Esophagus muscularis mucosa (tissue), 4 donors: ENCODE data around the gene OR51D1. TPM values are rescaled to one million over a fixed set of nuclear protein-coding genes. Genes with fewer than 3 reads are reported as not detected.

ENCODE experiments used
- DNase-seq: peaks from one replicate; pipeline ENCODE4 v3.0.0-alpha.2; 2017; ENCODE audit errors: extremely low spot score
- H3K27ac ChIP-seq, 4 donors: fragments of 200-600 bp; sonication (generic); replicated peaks in 1 of 4; 1 replicate in 3 of 4; 2 replicates in 1 of 4; pipeline ENCODE4 v1.5.1; 2016 to 2019; ENCODE audit warnings: mild to moderate bottlenecking in 1 of 4
- H3K27me3 ChIP-seq, 4 donors: fragments of 200-600 bp; sonication (generic); one replicate each; pipeline versions ENCODE4 v1.5.1 to v1.6.0; 2016 to 2019
- H3K36me3 ChIP-seq, 4 donors: fragments of 200-600 bp; sonication (generic); one replicate each; pipeline ENCODE4 v1.5.1; 2016 to 2019
- H3K4me1 ChIP-seq, 4 donors: fragments of 200-600 bp; sonication (generic); one replicate each; pipeline ENCODE4 v1.5.1; 2016 to 2019
- H3K4me3 ChIP-seq, 4 donors: fragments of 200-600 bp; sonication (generic); 1 replicate in 2 of 4; 2 replicates in 2 of 4; pipeline ENCODE4 v1.5.1; 2016 to 2019; ENCODE audit warnings: mild to moderate bottlenecking in 4 of 4, moderate library complexity in 1 of 4
- H3K9me3 ChIP-seq, 4 donors: fragments of 200-600 bp; sonication (generic); 1 replicate in 3 of 4; 2 replicates in 1 of 4; pipeline ENCODE4 v1.5.1; 2016 to 2019
- EP300 ChIP-seq: sonication (generic); formaldehyde crosslinking; IDR thresholded peaks from one replicate; pipeline ENCODE4 v1.6.1; 2017; ENCODE audit warnings: antibody characterized with exemption
- POLR2A ChIP-seq: fragments of 450-650 bp; IDR thresholded peaks from one replicate; pipeline ENCODE4 v1.6.1; 2017; ENCODE audit warnings: antibody characterized with exemption, moderate library complexity, mild to moderate bottlenecking, low read depth
- POLR2AphosphoS5 ChIP-seq, 2 donors: sonication (generic); formaldehyde crosslinking; IDR thresholded peaks; one replicate each; pipeline ENCODE4 v1.6.1; 2017; ENCODE audit warnings: antibody characterized with exemption in 2 of 2
- WGBS: methylation state at CpG from one replicate; pipeline ENCODE4 v1.1.5; 2018; 5-methylcytosine and 5-hydroxymethylcytosine counted together
- intact Hi-C: fragments of 100-400 bp; cut with DNase I; formaldehyde crosslinking; loops from one replicate; pipeline ENCODE4 v1.15.1; 2023
- total RNA-seq, 4 donors: library from RNA; depleted of rRNA; stranded (reverse); fragments of >200 nt; gene quantifications; one replicate each; pipeline versions ENCODE4 v1.1.0 to v1.2.1, GENCODE V29; 2016
- TF ChIP-seq, protein P1 (sequence below), 3 experiments: fragments of 200-600 bp in 2 of 3; fragments of 450-650 bp in 1 of 3; sonication (generic) in 2 of 3; IDR thresholded peaks; one replicate each; pipeline ENCODE4 v1.5.1; 2017 to 2019; ENCODE audit warnings: antibody characterized with exemption in 3 of 3, mild to moderate bottlenecking in 2 of 3, moderate library complexity in 1 of 3

The OR51D1 gene
- total RNA-seq, 4 donors from 2014 or later = not detected

DNA sequence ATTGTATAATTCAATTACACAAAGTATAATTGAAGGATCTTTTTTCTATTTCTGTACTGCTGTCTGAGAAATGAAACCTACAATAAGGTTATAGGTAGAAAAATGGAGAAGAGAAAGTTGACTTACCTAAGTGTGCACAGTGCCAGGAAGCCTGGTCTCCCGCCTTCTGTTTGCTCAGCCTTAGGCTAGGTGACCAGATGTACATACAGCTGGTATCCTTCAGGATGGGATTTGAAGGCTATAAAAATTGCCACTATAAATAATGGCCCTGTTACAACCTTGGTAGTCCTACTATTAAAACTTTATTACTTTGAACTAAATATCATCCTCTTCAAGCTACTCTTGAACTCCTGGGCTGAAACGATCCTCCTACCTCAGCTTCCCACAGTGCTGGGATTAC is 40.7 kb downstream of the OR51D1 start:
- no peaks in the 10 kb centered on the region for H3K36me3 ChIP-seq
- WGBS = 84% methylated on average over 2 of the region's 2 CpGs
- H3K9me3 ChIP-seq = no peaks in the 10 kb centered on the region
- intact Hi-C loops = no loop called here
- no peak overlapping the region for H3K27ac ChIP-seq
- H3K27me3 ChIP-seq = no peaks in the 10 kb centered on the region
- TF ChIP-seq EP300 (no peak), POLR2AphosphoS5 (IDR thresholded peaks at IDR 0.05) (no peak), POLR2A (no peak)
- TF ChIP-seq, protein P1, sequence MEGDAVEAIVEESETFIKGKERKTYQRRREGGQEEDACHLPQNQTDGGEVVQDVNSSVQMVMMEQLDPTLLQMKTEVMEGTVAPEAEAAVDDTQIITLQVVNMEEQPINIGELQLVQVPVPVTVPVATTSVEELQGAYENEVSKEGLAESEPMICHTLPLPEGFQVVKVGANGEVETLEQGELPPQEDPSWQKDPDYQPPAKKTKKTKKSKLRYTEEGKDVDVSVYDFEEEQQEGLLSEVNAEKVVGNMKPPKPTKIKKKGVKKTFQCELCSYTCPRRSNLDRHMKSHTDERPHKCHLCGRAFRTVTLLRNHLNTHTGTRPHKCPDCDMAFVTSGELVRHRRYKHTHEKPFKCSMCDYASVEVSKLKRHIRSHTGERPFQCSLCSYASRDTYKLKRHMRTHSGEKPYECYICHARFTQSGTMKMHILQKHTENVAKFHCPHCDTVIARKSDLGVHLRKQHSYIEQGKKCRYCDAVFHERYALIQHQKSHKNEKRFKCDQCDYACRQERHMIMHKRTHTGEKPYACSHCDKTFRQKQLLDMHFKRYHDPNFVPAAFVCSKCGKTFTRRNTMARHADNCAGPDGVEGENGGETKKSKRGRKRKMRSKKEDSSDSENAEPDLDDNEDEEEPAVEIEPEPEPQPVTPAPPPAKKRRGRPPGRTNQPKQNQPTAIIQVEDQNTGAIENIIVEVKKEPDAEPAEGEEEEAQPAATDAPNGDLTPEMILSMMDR (IDR thresholded peaks at IDR 0.05) = no peak
- DNase-seq = no peak
- peaks cover 0 to 14% (median 2%) of the 10 kb centered on the region in 4 donors for H3K4me1 ChIP-seq
- H3K4me3 ChIP-seq = no peak overlapping the region

DNA sequence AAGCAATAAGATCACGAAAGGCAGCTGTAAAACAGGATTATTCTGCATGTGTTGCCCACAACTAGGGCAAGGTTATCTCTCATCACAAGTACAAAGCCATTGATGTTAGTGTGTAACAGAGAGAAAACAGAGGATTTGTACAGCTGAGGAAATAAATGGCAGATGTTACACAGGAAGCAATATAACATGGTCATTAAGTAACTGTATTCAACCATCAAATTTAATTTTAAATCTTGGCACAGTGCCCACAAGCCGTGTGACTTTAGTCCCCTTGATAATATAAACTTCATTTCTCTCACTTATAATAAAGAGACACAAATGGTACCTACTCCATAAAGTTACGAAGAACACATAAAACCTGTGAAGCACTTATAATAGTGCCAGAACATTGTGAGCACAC is 43.1 kb downstream of the OR51D1 start:
- no peak for DNase-seq
- Histone ChIP-seq H3K4me1 (peaks cover 0 to 11% (median 0%) of the 10 kb centered on the region in 4 donors), H3K9me3 (no peaks in the 10 kb centered on the region), H3K4me3 (no peak overlapping the region), H3K27ac (no peak overlapping the region), H3K27me3 (no peaks in the 10 kb centered on the region), H3K36me3 (no peaks in the 10 kb centered on the region)
- no peak for TF ChIP-seq POLR2A
- TF ChIP-seq EP300 = no peak
- TF ChIP-seq, protein P1 (IDR thresholded peaks at IDR 0.05) = no peak
- TF ChIP-seq POLR2AphosphoS5 (IDR thresholded peaks at IDR 0.05) = no peak
- 50% methylated on average over 3 of the region's 3 CpGs for WGBS
- intact Hi-C loops = no loop called here

DNA sequence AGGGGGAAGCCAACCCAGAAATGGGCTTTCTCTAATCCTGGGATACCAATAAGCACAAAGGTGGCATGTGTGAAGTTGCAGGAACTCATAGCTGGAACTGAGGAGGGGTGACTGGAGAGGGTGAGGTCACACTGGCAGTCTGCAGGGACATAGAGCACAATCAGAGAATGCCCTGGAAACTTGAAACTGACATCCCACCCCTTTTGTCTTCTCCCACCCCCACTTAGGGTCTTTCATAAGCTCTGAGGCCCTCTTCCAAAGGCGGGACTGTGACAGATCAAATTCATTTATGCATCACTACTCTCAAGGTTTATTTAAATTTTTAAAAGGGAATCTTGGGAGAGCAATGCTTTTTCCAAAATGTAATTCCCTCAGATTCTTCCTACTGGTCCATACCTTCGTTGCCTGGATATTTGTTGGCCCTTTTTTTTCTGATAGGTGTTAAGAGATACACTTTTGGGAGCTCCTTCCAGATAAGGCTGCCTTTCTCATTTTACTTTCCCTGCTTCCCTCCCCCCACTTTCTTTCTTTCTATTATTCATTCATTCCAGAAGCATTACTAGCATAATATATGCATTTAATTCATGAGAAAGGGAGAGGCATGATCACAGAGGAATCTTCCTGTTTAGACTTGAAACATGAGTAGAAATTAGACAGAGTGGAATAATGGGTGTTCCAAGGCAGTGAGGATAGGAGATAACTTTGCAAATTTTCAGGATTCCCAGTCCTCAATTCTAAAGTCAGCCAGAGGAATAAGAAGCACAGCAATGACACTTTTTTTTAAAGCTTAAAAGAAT is 45.5 kb downstream of the OR51D1 start:
- no peak for DNase-seq
- H3K4me3 ChIP-seq = no peak overlapping the region

DNA sequence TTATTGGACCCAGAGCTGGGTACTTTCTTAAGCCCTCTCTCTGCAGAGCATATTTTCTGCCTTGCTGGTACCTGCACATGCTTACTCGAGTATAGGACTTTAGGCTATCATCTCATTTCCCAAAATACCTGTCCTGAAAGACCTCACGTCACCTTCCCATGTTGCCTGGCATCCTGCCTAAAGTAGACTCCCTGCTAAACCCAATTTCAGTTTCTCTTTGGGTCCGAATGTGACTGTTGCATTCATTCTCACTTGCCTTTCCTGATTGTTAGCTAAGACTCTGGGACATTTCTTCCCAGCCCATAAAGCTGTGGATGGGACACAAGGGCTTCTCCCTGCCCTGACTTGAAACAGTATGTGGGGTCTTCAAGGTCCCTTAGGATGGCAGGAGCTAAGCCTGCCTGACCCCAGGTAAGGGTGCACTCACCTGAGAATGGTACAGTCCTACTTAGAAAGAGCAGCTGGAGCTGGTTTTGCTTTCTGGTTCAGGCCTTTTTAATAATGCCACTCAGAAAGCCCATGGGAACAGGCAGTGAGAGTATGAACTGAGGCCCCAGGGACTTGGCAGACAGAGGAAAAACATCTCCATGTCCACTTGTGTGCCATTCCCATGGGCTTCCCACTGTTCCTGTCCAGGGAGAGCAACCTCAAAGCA is 47.5 kb downstream of the OR51D1 start:
- intact Hi-C loops = no loop called here
- Histone ChIP-seq H3K27me3 (no peaks in the 10 kb centered on the region), H3K36me3 (no peaks in the 10 kb centered on the region), H3K4me3 (no peak overlapping the region), H3K27ac (no peak overlapping the region), H3K9me3 (no peaks in the 10 kb centered on the region), H3K4me1 (no peaks in the 10 kb centered on the region)
- TF ChIP-seq POLR2A (no peak), POLR2AphosphoS5 (IDR thresholded peaks at IDR 0.05) (no peak), EP300 (no peak)
- TF ChIP-seq, protein P1 (IDR thresholded peaks at IDR 0.05) = no peak
- 79% methylated on average over 3 of the region's 3 CpGs for WGBS
- DNase-seq = no peak

More for the DNA sequence above, 45.5 kb downstream of the OR51D1 start:
- H3K27me3 ChIP-seq = no peaks in the 10 kb centered on the region
- H3K27ac ChIP-seq = no peak overlapping the region
- 71% methylated on average over 2 of the region's 2 CpGs for WGBS
- no peaks in the 10 kb centered on the region for H3K9me3 ChIP-seq
- intact Hi-C loops = no loop called here
- no peaks in the 10 kb centered on the region for H3K36me3 ChIP-seq
- no peak for TF ChIP-seq POLR2A
- no peak for TF ChIP-seq EP300
- TF ChIP-seq, protein P1 (IDR thresholded peaks at IDR 0.05) = no peak
- TF ChIP-seq POLR2AphosphoS5 (IDR thresholded peaks at IDR 0.05) = no peak
- peaks cover 0 to 11% (median 0%) of the 10 kb centered on the region in 4 donors for H3K4me1 ChIP-seq

Other genes with a start within 250 kb of the OR51D1 start
- gene TRIM21, start 243.8 kb upstream of the OR51D1 start, total RNA-seq = 10 to 100 TPM; 16.6 to 22.0 (median 18.1) TPM
- not detected for gene OR52K2, start 188.2 kb upstream of the OR51D1 start, total RNA-seq
- under 1 TPM in 1 of 4 donors, not detected in 3; 0.11 TPM for gene OR52K1, start 154.8 kb upstream of the OR51D1 start, total RNA-seq
- gene OR52M1, start 92.3 kb upstream of the OR51D1 start, total RNA-seq = not detected
- gene OR52I2, start 55.7 kb upstream of the OR51D1 start, total RNA-seq = not detected
- not detected for gene OR52I1, start 43.4 kb upstream of the OR51D1 start, total RNA-seq
- 10 to 100 TPM in 2 of 4 donors, 1 to 10 TPM in 2; 8.8 to 16.8 (median 11.2) TPM for gene TRIM68, start 29.2 kb upstream of the OR51D1 start, total RNA-seq
- 1 to 10 TPM in 2 of 4 donors, under 1 TPM in 1, not detected in 1; 0.33 to 1.3 (median 1.2) TPM for gene OR51E1, start 6.5 kb downstream of the OR51D1 start, total RNA-seq
- gene OR51E2, start 60.4 kb downstream of the OR51D1 start, total RNA-seq = 1 to 10 TPM in 2 of 4 donors, under 1 TPM in 2; under 0.01 to 1.8 (median 0.72) TPM
- not detected for gene MMP26, start 67.3 kb downstream of the OR51D1 start, total RNA-seq
- not detected for gene OR51F1, start 132.5 kb downstream of the OR51D1 start, total RNA-seq
- not detected for gene OR52R1, start 166.9 kb downstream of the OR51D1 start, total RNA-seq
- gene OR51F2, start 183.8 kb downstream of the OR51D1 start, total RNA-seq = not detected
- not detected for gene OR51S1, start 211.7 kb downstream of the OR51D1 start, total RNA-seq
- gene OR51T1, start 244.4 kb downstream of the OR51D1 start, total RNA-seq = not detected